Testis (tissue), 3 donors: ENCODE results near the gene TNFAIP3. TPM values are rescaled to one million over a fixed set of nuclear protein-coding genes. Genes with fewer than 3 reads are reported as not detected.

Source experiments
- DNase-seq: peaks from one replicate; pipeline ENCODE4 v3.0.0-alpha.2; 2019
- H3K27ac ChIP-seq, 2 donors: fragments of 200-600 bp; sonication (generic); one replicate each; pipeline ENCODE4 v1.5.1; 2019
- H3K27me3 ChIP-seq: fragments of 200-600 bp; sonication (generic); one replicate; pipeline ENCODE4 v1.5.1; 2019
- H3K36me3 ChIP-seq: fragments of 200-600 bp; sonication (generic); one replicate; pipeline ENCODE4 v1.5.1; 2017; ENCODE audit warnings: low read depth; ENCODE audit errors: missing control alignments
- H3K4me1 ChIP-seq: fragments of 200-600 bp; sonication (generic); one replicate; pipeline ENCODE4 v1.5.1; 2019
- H3K4me3 ChIP-seq, 2 donors: fragments of 200-600 bp; sonication (generic); one replicate each; pipeline ENCODE4 v1.5.1; 2017 to 2019
- H3K9me3 ChIP-seq: fragments of 200-600 bp; sonication (generic); one replicate; pipeline ENCODE4 v1.5.1; 2017
- CTCF ChIP-seq, 3 experiments: fragments of 450-650 bp in 2 of 3; fragments of 200-600 bp in 1 of 3; sonication (generic) in 1 of 3; IDR thresholded peaks; one replicate each; pipeline ENCODE4 v1.5.1; 2016 to 2019; ENCODE audit warnings: antibody characterized with exemption in 3 of 3, mild to moderate bottlenecking in 2 of 3, moderate library complexity in 1 of 3
- POLR2A ChIP-seq: fragments of 450-650 bp; IDR thresholded peaks from one replicate; pipeline ENCODE4 v1.6.1; 2017; ENCODE audit warnings: antibody characterized with exemption, mild to moderate bottlenecking, moderate library complexity
- WGBS, 2 donors: methylation state at CpG; one replicate each; pipeline ENCODE4 v1.1.5; 2018; 5-methylcytosine and 5-hydroxymethylcytosine counted together
- intact Hi-C: fragments of 100-400 bp; cut with DNase I; formaldehyde crosslinking; loops from one replicate; pipeline ENCODE4 v1.15.1; 2023; ENCODE audit warnings: low total_unique reads
- polyA plus RNA-seq: library from polyadenylated mRNA; stranded (reverse); fragments of 350-450 nt; fragmentation: Illumina TruSeq; extraction: RNeasy Lipid Tissue Mini Kit (QIAGEN cat#74804); gene quantifications from one replicate; pipeline ENCODE4 v1.2.3, GENCODE V29; 2014; ENCODE audit warnings: low read depth, low replicate concordance; ENCODE audit not compliant: insufficient read depth
- total RNA-seq, 2 donors: library from RNA; depleted of rRNA; stranded (reverse); fragments of >200 nt; gene quantifications; one replicate each; pipeline ENCODE4 v1.2.3, GENCODE V29; 2016

TNFAIP3 gene
- total and polyA plus RNA-seq, 3 donors from 2014 or later, result 12.6 to 25.1 (median 15.2) TPM

DNA sequence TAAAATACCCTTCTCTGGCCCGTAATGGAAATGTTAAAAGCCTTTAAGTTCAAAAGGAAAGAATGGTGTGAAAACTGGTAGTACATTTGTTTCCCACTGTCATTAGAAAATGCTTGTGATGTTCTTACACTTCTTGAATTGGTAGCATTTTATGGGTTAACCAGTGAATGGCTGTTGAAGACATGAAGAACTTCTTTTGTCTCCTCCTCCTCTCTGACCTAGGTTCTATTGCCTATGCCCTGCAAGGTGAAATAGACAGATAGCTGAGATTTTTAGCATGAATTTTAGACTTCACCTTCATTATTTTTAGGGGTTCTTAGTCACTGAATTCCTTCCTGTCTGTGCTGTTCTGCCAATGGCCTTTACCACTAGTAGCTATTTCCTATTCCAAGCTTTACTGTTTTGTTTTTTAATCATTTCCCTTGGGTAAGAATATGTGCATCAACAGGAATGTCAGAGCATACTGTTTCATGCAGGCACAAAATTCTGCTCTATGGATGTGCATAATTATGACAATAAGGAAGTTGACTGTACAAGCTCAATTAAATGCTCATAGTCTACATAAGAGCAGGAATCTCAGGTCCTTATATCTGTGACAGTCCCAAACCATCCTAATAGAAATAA, 4.9 kb downstream of the TNFAIP3 start:
- intact Hi-C loops, result no loop called here
- no peak overlapping the region for H3K4me3 ChIP-seq
- peak overlapping the region in 1 of 2 donors; percentile 22 for H3K27ac ChIP-seq
- H3K36me3 ChIP-seq, result peaks cover 3% of the 10 kb centered on the region
- 92 to 95% methylated on average over 1 of the region's 1 CpG for WGBS, 2 donors
- no peaks in the 10 kb centered on the region for H3K9me3 ChIP-seq
- H3K27me3 ChIP-seq, result no peaks in the 10 kb centered on the region
- peaks cover 14% of the 10 kb centered on the region for H3K4me1 ChIP-seq
- TF ChIP-seq POLR2A, result no peak
- no peak for TF ChIP-seq CTCF (IDR thresholded peaks at IDR 0.05)
- no peak for DNase-seq

GRCh38 chr6:137872581-137873115, 5.6 kb downstream of the TNFAIP3 start:
- Histone ChIP-seq H3K27ac (peak overlapping the region in 1 of 2 donors; percentile 22), H3K27me3 (no peaks in the 10 kb centered on the region), H3K4me1 (peaks cover 14% of the 10 kb centered on the region), H3K4me3 (no peak overlapping the region), H3K9me3 (no peaks in the 10 kb centered on the region), H3K36me3 (peaks cover 3% of the 10 kb centered on the region)
- 76 to 85% methylated on average over 2 of the region's 2 CpGs for WGBS, 2 donors
- no peak for DNase-seq
- intact Hi-C loops, result no loop called here
- no peak for TF ChIP-seq CTCF (IDR thresholded peaks at IDR 0.05)
- TF ChIP-seq POLR2A, result no peak

DNA sequence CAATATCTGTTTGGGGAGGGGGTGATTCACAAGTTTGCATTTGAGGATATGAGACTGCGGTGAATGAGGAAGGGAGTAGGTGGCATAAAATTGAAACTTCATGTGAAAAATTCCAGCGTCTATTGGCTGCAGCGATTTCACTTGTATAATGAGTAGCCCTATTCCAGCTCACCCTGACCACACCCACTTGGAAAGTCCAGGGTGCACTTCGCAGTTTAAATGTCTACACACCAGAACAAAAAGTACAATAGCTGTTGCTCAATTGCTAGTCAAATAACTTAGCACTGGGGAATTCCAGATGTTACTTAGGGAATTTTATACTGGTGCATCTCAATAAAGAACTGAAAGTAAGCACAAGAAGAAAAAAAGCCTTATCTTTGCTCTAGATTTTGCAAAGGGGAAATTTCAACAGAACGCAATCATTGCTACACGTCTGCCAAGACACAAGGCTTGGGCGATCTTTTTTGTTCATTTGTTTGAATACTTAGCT, 6.3 kb downstream of the TNFAIP3 start:
- intact Hi-C loops, result no loop called here
- peak; percentile 84 for DNase-seq
- H3K9me3 ChIP-seq, result no peaks in the 10 kb centered on the region
- peak overlapping the region in 1 of 2 donors; percentile 26 for H3K27ac ChIP-seq
- WGBS, 2 donors, result 18 to 37% methylated on average over 7 of the region's 7 CpGs
- peaks cover 3% of the 10 kb centered on the region for H3K36me3 ChIP-seq
- peaks cover 14% of the 10 kb centered on the region for H3K4me1 ChIP-seq
- TF ChIP-seq POLR2A (no peak), CTCF (IDR thresholded peaks at IDR 0.05) (no peak)
- H3K27me3 ChIP-seq, result no peaks in the 10 kb centered on the region
- H3K4me3 ChIP-seq, result no peak overlapping the region

- no peaks in the 10 kb centered on the region for H3K27me3 ChIP-seq
- intact Hi-C loops, result no loop called here
- no peak overlapping the region for H3K4me3 ChIP-seq
- H3K27ac ChIP-seq, result peak overlapping the region in 1 of 2 donors; percentile 9
- DNase-seq, result no peak
- 93 to 94% methylated on average over 11 of the region's 11 CpGs for WGBS, 2 donors
- no peak for TF ChIP-seq POLR2A
- TF ChIP-seq CTCF (IDR thresholded peaks at IDR 0.05), result no peak
- H3K4me1 ChIP-seq, result peaks cover 14% of the 10 kb centered on the region
- peaks cover 3% of the 10 kb centered on the region for H3K36me3 ChIP-seq
- H3K9me3 ChIP-seq, result no peaks in the 10 kb centered on the region
Measured at GRCh38 chr6:137874204-137875057, 7.4 kb downstream of the TNFAIP3 start.
